Iris pigment epithelial cell (primary cell): ENCODE results near the gene FBXL3.

Source experiments
- DNase-seq: peaks from one replicate; pipeline ENCODE4 v3.0.0-alpha.2; 2011; ENCODE audit warnings: low read depth

FBXL3 gene, protein sequence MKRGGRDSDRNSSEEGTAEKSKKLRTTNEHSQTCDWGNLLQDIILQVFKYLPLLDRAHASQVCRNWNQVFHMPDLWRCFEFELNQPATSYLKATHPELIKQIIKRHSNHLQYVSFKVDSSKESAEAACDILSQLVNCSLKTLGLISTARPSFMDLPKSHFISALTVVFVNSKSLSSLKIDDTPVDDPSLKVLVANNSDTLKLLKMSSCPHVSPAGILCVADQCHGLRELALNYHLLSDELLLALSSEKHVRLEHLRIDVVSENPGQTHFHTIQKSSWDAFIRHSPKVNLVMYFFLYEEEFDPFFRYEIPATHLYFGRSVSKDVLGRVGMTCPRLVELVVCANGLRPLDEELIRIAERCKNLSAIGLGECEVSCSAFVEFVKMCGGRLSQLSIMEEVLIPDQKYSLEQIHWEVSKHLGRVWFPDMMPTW

DNA sequence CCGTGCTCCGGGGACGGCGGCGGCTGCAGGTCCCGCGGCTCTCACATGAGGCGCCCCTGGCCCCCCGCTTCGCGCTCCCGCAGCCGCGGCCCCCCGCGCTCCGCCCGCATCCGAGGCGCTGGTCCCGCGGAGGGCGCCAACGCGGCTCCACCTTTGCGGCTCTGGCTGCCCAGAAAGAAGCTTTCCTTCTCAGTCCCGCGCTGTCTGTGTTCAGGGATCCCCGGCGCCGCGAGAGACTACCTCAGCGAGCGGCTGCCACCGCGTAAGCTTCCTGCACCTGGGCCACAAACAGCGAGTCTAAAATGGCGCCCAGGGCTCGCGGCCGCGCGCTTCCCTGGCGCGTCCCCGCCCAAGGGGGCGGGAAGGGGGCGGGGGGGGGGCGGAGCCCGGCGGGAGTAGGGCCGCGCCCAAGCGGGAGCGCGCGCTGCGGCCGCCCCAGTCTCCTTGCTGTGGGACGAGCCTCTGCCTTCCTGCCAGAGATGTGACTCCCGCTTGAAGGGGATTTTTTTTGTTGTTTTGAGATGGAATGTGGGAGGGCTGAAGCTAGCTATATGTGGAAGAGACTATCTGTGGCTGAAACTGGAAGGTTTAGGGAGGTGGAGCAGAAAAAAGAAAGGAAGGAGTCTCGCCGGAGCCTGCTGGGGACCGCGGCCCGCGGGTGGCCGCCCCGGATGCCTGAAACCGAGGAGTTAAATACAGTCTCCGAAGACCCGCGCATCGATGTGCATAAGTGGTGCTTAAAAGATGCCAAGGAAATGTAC is at the start of gene FBXL3:
TSS of gene FBXL3 (minus strand) at position 299 of the 761 bp plus-strand sequence. CDS start 5,299 bp downstream, outside the sequence.
- DNase-seq, result peak; percentile 91

DNA sequence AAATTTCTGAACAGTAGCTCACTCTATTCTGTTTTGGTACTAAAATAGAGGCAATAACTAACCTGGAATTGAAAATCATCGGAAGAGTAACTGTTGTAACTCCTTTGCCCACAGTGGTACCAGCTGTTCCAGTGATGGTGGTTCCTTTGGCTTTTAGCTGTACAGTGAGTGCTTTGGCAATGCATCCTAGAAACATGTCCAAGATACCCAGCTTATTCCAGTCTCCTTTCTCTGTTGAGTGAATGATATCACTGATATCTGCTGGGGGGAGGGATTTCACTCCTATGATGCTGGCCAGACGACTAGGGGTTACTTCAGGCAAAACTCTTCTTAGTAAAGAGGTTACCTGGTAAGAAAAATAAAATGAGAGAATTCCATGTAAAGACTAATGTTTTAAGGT is 40.6 kb upstream of the FBXL3 start:
- no peak for DNase-seq

DNA sequence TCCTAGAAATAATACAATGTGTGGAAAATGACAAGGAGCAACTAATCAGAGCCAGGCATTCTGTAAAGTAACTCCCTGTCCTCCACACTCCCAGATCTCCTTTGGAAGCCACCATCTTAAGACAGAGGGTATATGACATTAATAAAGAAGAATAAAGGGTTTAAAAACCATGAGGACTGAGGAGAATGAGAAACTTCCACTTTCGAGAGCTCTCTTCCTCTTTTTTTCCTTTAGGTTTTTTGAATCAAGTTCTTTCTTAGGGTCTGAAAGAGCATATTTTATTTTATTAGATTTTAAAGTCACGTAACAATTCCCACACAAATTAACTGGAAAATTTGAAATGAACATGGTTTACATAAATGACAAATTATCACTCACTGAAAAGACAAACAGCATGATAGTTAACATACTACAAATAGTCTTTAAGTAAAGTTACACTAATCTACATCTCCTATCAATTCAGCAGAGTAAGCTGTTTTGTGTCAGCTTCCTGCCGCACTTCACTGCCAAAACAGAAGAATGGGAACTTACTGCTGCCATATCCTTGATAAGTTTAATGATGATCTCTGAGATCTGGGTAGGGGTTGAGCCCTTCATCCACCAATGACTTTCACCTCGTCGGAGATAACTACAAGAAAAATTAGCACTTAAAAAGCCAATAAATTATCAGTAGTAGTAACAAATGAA is 38.6 kb upstream of the FBXL3 start:
- no peak for DNase-seq

DNA sequence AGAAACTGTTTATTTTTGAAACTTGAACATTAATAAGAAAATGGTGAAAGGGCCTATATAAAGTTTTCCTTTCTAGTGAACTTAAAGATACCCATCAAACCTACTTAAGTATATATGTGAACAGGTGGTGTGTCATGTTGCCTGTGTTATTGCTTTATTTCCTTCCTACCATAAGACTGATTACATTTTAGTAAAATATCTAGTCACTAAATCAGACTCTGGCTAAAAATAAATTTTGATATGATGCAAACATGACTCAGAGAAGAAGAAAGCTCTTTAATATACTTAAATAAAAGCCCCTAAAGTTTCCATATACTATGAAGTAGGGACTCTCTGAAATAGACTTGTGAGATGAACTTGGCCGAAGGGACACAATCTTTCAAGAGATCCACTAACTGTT is 35.1 kb upstream of the FBXL3 start:
- peak; percentile 44 for DNase-seq

DNA sequence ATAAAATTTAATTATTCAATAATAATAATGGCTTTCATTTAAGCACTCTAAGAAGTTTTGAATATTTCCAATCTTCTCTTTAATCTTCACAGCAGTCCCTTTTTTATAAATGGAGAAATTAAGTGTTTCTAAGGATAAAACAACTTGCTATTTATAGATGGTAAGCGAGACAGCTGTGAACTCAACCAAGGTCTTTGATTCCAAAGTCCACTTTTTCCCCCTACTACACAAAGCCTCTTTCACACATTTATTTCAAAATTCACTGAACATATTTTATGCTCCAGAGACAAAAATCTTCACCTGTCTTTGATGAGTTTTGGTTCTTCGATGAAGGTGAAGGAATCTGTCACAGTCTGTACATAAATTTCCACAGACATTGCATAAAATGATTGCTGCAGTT is 34.4 kb upstream of the FBXL3 start:
- no peak for DNase-seq

DNA sequence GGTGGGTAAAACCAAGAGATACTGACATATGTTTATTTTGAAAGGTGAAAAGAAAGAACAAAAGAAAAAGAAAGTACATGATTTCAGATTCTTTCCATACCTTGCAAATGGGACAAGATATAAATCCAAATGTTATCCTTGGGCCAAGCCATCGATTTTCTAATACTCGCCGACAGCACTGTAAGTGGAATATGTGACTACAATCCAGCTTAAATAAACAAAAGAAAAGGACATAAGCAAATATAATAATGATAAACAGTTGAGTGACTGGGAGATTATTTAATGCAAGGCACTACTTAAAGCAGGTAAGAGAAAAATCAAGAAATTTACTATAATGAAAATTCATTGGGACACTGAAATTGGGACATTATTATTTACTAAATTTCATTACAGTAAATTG is 29.9 kb upstream of the FBXL3 start:
- DNase-seq, result no peak

DNA sequence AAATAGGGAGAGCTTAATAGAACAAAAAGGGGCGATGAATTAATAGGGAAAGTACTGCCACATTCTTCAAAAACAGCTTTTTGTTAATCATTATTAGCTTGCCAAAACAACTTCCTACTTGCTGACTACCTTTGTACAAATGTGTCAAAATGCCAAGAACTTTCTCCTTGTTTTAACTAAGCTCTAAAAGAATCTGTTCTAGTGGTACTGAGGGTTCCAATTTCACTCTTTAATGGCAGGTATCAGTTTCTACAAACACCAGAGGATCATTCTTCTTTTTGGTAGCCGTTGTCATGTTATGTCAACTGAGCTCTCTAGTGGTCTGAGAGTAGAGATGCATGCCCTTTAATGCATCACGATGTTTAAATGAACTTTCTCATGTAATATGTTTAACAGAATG is 29.4 kb upstream of the FBXL3 start:
- peak; percentile 6 for DNase-seq

DNA sequence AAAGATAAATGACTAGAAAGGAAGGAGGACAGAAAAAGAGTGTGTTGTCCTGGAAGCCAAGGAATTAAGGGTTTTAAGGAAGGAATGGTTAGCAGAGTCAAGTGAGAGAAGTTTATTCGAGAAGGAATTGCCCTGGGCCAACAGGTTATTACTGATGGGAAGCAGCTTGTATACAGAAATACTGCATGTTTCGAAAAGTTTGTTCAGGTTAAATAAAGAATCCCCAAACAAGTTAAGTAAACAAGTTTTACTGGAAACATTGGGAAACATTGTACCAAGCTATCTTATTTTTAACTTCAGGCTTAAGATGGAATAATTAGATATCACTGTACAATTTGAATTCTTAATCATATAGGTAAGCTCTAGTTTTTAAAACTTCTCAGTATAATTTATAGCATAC is 28.2 kb upstream of the FBXL3 start:
- no peak for DNase-seq

DNA sequence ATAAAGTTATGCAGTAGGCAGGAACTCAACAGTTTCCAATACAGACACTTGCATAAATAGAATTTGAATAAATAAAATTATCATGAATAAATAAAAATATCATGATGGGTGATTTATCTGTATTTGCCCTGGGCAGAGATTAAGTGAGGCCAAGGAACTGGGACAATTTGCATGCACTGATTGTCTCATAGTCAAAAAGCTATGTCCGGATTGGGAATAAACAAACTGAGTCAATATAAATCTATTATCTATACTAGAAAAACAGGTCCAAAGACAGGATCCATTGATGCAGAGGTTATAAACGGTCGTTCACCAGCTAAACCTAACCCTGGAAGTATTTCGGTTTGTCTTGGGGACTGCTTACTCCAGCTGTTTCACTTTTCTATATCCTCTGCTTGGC is 26.2 kb upstream of the FBXL3 start:
- no peak for DNase-seq

DNA sequence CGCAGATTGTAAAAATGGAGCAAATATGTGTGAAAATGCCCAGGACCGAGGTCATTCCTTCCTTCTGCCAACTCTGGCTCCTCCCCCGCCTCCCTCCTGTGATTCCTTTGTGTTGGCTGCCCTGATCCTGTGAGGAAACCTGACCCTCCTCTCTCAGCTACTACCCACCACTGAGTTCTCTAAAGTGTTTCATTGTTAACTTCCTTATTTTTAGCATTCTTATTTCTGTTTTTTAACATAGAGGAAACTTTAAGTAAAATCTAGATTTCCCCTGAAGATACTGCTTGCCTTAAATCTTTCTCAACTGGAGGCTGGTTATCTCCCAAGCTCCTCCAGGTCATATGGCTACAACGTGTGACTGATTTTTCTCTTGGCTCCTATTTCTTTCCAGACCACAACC is 21.7 kb upstream of the FBXL3 start:
- peak; percentile 4 for DNase-seq

DNA sequence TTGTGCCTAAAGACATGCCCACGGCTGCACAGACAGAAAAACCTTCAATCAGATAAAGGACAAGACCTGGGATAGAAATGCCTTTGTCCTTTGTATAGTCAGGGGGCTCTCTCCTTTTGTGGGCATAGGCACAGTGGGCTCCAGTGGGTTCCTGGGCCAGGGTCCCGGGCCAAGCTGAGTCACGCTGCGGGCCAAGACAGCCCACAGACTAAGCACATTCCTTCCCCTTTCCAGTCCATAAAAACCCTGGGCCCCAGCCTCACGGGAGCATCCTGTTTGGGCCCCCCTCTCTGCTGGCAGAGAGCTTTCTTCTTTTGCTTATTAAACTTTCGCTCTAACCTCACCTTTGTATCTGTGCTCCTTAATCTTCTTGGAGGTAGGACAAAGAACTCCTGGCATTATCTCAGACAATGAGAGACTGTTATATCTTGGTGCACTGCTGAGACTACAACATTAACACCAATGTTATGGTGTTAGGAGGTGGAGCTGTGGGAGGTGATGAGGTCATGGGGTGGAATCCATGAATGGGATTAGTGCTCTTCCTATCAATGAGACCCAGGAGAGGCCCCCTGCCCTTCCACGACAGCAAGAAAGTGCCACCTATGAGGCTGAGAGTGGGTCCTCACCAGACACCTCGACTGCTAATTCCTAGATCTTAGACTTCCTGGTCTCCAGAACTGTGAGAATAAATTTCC is 20.8 kb upstream of the FBXL3 start:
- DNase-seq, result no peak

DNA sequence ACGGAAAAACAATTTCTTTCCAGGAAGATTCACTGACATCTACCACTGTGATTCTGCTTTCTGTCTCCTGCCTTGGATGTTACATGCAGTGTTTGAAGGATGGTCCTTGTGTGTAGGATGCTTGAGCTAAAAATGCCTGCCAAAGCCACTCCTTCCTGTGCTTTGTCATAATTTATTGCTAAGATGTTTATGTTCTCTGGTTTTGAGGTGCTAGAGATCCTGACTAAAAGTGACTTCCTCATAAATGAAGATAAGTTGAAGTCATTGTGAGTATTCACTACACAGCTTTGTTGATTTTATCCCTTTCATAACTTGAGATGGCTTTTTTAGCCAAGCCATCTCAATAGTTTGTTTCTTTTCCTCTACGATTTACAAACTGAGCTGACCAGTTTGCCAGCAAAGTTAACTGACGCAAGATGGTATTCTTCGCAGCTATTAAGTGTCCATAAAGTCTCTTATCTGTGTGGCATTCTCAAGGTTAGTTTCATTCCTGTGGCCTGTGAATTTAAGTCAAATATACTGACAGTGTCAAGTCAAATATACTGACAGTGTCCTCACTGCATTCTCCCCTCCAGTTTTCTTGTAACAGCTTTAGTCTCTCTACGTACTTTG is 15.7 kb upstream of the FBXL3 start:
- DNase-seq, result peak; percentile 38

DNA sequence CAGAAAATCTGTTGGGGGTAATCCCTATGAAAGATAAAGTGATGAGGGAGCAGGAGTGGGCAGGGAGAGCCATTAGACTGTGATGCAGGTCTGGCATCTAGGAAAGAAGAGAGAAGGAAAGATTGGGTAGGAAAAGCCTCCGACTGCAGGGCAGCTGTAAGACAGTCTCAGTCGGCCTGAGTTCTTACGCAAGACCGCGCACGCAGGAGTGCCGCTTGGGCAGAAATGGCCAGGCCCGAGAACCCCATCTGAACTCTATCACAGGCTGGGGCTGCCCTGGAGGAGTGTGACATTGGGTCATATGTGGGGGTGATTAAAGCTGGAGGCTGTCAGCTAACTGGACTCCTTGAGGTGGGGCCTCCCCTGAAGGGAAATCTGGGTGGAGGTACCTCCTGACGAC is 13.9 kb upstream of the FBXL3 start:
- DNase-seq, result no peak

DNA sequence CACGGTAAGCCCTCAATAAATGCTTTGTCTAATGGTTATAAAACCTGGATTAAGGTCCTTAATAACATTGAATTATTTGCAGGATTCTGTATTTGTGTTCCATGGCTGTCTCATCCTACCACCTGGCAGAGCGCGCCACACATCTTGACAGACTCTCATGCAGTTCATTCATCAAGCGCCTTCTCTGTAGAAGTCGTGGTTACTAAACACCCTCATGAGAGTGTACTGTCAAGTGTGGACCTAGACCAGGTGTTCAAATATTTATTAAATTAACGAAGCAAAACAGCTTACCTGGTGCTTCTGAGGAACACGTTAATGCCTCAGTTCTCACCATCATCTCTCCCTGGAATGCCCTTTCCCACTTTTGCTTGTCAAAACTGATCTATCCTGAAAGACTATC is 13.1 kb upstream of the FBXL3 start:
- DNase-seq, result no peak

DNA sequence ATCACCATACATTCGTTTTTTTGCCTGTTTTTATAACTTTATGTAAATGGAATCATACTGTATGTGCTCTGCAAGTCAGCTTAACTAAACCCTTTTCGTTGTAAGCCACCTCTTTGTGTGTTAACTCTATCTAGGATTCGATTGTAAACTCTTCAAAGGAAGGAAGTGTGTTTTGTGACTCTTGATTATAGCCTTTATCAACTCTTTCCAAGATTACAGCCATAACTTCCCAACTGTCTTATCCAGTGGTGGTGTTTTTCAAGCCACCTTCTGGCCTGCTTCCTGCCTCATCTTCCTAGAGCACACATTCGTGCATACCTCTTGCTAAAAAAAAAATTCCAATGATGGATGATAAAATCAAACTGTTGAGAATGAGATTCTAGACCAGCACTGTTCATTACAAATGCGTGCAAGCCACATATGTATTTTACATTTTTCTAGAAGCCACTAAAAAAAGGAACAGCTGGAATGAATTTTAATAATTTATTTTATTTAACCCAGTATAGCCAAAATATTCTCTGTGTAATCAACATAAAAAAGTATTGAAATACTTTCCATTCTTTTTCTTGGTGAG is 12.0 kb upstream of the FBXL3 start:
- DNase-seq, result no peak

DNA sequence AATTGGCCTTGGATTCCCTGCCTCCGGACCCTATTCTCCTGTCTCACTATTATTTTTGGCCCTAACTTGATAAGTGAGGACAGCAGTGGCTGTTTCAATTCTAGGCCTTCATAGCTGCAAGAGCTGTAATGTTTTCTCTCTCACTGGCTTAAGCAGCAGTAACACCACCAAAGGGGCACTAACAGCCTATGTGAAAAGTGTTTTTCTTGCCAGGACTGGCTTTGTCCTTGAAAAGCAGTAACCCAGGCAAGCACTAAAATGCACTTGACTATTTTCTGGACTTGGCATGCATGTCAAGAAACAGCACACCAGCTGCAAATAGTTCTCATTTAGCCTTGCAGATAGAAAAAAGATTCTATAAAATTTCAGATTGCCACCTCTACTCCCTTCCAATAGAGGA is 9.3 kb upstream of the FBXL3 start:
- DNase-seq, result no peak

DNA sequence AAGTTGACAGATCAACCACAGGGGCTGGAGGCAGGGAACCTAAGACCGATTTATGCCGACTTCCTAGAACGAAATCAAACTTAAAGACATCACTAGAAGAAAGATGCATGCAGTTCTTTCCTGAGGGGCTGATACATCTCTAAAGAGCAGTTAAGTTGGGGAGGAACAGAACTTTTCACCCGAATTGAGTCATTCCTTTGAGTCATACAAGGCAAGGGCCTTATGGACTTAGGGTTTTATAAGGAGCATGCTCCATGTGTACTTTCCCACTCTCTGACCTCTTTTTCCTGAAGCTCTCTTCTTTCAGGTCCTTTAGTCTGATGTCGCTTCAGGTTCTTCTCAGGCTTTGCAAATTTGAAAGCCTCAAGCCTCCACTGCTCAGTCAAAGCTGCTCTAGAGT is 7.9 kb upstream of the FBXL3 start:
- peak; percentile 76 for DNase-seq

DNA sequence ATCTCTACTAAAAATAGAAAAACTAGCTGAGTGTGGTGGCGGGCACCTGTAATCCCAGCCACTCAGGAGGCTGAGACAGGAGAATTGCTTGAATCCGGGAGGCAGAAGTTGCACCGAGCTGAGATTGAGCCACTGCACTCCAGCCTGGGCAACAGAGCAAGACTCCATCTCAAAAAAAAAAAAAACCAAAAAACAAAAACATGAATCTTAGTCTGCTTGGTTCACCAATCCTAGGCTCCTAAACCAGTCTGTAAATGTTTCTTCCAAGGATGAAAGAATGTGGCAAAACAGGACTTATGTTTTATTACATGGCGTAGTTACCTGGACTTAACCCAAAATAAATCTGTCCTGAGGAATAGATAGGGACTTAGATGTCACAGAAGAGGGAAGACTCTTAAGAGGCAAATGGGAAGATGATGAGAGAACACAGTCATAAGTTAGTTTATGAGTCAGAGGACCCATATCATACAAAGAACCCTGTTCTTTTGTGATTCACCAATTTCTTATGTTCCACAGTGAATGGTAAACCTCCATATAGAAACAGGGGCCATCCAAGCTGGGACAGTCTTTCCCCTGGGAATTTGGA is 6.9 kb upstream of the FBXL3 start:
- no peak for DNase-seq

DNA sequence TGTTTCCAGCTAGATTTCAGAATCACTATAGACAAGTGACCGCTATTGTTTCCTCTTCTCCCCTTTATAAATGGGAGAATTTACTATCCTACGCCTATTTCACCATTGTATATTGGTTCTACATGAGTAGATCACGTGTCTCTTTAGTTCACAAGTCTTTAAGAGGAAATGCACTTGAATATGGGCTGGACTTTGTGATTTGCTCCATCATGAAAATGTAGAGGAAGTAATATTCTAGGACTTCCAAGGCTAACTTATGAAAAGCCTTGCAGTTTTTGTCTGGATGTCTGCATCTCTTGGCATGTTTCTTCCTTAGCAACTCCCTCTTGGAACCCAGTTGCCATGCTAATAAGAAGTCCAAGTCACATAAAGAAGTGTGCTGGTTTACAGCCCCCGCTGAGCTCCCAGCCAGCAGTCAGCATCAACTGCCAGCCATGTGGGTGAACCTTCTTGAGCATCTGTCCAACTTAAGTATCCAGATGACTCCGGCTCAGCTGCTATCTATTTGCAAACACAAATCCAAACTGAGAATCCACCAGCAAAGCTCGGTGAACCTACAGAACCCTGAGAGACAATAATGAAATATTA is 4.8 kb upstream of the FBXL3 start:
- DNase-seq, result no peak

DNA sequence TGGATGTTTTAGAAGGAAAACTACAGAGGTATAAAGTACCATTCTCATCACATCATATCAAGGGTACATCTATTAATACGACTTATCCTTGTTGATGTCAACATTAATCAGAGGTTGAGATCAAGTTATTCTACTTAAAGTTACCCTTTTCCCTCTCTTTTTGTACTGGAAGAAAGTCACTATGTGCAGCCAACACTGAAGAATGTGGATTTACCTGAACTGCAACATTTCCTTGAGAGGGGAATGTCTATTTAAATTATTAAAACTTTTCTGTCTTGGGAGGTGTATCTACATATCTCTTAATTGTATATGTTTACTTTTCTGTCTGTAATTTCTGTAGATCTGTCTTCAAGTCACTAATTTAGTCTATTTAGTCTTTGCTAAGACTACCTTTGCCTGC is 2.5 kb upstream of the FBXL3 start:
- no peak for DNase-seq

DNA sequence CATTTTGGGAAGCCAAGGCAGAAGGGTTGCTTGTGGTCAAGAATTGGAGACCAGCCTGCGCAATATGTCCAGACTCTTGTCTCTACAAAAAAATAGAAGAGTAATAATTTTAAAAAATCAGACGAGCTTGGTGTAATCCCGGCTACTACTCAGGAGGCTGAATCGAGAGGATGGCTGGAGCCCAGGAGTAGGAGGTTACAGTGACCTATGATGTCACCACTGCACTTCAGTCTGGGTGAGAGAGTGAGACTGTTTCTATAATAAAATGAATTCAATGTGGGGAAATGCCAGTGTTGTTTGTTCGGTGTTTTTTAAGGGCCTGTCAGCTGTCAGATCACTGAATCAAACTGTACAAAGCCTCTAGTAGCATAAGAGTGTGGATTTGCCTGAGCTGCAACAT is 1.2 kb upstream of the FBXL3 start:
- peak; percentile 47 for DNase-seq
